GM23338 (cell line): Measurements from ENCODE around the gene NRAS.

Experiments
- EZH2 ChIP-seq: fragments of 200-600 bp; sonication (generic); IDR thresholded peaks from one replicate; pipeline ENCODE4 v1.8.0; 2017; ENCODE audit warnings: antibody characterized with exemption, mild to moderate bottlenecking, low read depth; ENCODE audit not compliant: unreplicated experiment
- NANOG ChIP-seq: IDR thresholded peaks from 2 replicates; pipeline ENCODE4 v1.6.1; 2016; ENCODE audit warnings: antibody characterized with exemption, borderline replicate concordance
- POLR2AphosphoS5 ChIP-seq: IDR thresholded peaks from 2 replicates; pipeline ENCODE4 v1.6.1; 2016; ENCODE audit warnings: antibody characterized with exemption, low read depth
- REST ChIP-seq: IDR thresholded peaks from one replicate; pipeline ENCODE4 v1.6.1; 2018; ENCODE audit warnings: antibody characterized with exemption; ENCODE audit not compliant: unreplicated experiment
- ZNF114 ChIP-seq: fragments of 250-450 bp; sonication (Bioruptor Pico); IDR thresholded peaks from 2 replicates; pipeline ENCODE4 v1.5.0; 2020; ENCODE audit warnings: mild to moderate bottlenecking, moderate library complexity
- ZNF331 ChIP-seq: fragments of 250-450 bp; sonication (Bioruptor Pico); IDR thresholded peaks from 2 replicates; pipeline ENCODE4 v1.5.0; 2020; ENCODE audit warnings: low read depth, mild to moderate bottlenecking, moderate library complexity
- TF ChIP-seq, protein P1 (sequence below), 2 experiments: fragments of 200-600 bp in 1 of 2; sonication (generic) in 1 of 2; conservative IDR thresholded peaks; 2 replicates each; pipeline versions ENCODE4 v1.5.1 to v1.6.1; 2016 to 2017; ENCODE audit warnings: antibody characterized with exemption in 2 of 2, low read depth in 2 of 2, mild to moderate bottlenecking in 2 of 2, moderate library complexity in 1 of 2

DNA sequence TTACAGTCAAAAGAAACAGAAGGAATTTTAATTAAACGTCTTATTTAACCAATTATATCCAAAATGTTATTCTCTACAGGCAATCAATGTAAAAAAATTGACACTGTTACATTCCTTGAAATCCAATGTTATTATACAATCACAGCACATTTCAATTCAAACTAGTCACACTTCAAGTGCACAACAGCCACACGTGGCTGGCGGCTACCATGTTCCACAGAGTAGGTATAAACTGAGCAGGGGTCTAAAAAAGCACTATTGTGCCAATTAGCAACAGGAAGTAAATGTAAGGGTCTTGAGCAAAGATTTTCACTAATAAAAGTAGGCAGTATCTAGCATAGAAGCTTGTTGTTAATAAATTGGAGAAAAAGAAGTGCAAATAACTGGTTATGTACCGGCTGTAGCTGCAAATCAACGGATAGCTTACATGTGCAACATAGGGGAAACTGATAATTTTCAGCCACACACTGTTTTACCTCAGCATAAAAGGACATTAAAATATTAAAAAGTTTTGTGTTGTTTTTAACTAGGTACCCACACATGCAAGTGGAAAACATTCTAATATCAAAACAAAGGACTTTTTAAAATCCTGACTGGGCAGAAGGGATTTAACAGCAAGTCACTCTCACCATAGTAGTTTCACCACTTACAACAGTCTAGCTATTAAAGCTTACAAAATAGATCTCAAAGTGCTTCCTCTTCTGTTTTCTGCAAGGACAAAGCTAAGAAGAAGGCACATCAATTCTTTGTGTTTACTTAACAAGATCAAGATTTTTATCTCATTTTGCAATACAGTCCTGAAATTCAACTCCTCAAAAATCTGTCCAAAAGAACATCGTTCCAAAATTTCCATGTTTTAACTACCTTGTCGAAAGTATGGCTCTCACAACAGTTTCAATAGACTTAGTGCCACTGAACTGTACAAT, 38.7 kb upstream of the NRAS start:
- TF ChIP-seq, protein P1, sequence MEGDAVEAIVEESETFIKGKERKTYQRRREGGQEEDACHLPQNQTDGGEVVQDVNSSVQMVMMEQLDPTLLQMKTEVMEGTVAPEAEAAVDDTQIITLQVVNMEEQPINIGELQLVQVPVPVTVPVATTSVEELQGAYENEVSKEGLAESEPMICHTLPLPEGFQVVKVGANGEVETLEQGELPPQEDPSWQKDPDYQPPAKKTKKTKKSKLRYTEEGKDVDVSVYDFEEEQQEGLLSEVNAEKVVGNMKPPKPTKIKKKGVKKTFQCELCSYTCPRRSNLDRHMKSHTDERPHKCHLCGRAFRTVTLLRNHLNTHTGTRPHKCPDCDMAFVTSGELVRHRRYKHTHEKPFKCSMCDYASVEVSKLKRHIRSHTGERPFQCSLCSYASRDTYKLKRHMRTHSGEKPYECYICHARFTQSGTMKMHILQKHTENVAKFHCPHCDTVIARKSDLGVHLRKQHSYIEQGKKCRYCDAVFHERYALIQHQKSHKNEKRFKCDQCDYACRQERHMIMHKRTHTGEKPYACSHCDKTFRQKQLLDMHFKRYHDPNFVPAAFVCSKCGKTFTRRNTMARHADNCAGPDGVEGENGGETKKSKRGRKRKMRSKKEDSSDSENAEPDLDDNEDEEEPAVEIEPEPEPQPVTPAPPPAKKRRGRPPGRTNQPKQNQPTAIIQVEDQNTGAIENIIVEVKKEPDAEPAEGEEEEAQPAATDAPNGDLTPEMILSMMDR (conservative IDR thresholded peaks at IDR 0.05; ENCODE audit: low read depth in 2 of 2), result no peak
- TF ChIP-seq POLR2AphosphoS5, result no peak
- TF ChIP-seq NANOG, result no peak
- no peak for TF ChIP-seq REST
- no peak for TF ChIP-seq EZH2
- TF ChIP-seq ZNF114, result no peak
- TF ChIP-seq ZNF331, result no peak
